ACHN (cell line): ENCODE measurements around the gene WDFY3.

Experiments used
- DNase-seq: peaks from one replicate; pipeline ENCODE4 v3.0.0-alpha.2; 2015
- in situ Hi-C: cut with HindIII; loops from 2 replicates; pipeline ENCODE4 v1.10.0; 2017; ENCODE audit warnings: low sequenced_read_pairs, low pct_ligation_motif_present, low pct_unique_long_range_greater_than_20kb

Gene WDFY3

GRCh38 chr4:84916227-84916626 is 50.3 kb downstream of the WDFY3 start:
- in situ Hi-C loops = no loop called here
- DNase-seq = no peak

- no peak for DNase-seq
- in situ Hi-C loops = no loop called here
Observed at GRCh38 chr4:84915396-84915780, 51.1 kb downstream of the WDFY3 start.

GRCh38 chr4:84914686-84915395 is 51.6 kb downstream of the WDFY3 start:
- DNase-seq = no peak
- in situ Hi-C loops = no loop called here

GRCh38 chr4:84913176-84913575 is 53.3 kb downstream of the WDFY3 start:
- in situ Hi-C loops = no loop called here
- no peak for DNase-seq

GRCh38 chr4:84912741-84913140 is 53.7 kb downstream of the WDFY3 start:
- in situ Hi-C loops = no loop called here
- DNase-seq = no peak

- in situ Hi-C loops = no loop called here
- no peak for DNase-seq
Observed at GRCh38 chr4:84908876-84909275, 57.6 kb downstream of the WDFY3 start.

- no peak for DNase-seq
- in situ Hi-C loops = no loop called here
Observed at GRCh38 chr4:84907145-84907544, 59.3 kb downstream of the WDFY3 start.

- DNase-seq = no peak
Observed at GRCh38 chr4:84905646-84906045, 60.8 kb downstream of the WDFY3 start.

GRCh38 chr4:84901740-84902281 is 64.7 kb downstream of the WDFY3 start:
- DNase-seq = no peak
- in situ Hi-C loops = no loop called here

More at GRCh38 chr4:84905646-84906045, 60.8 kb downstream of the WDFY3 start:
- in situ Hi-C loops = no loop called here

- in situ Hi-C loops = no loop called here
- no peak for DNase-seq
Observed at GRCh38 chr4:84901173-84901572, 65.3 kb downstream of the WDFY3 start.

- in situ Hi-C loops = no loop called here
- no peak for DNase-seq
Observed at GRCh38 chr4:84899616-84900015, 66.9 kb downstream of the WDFY3 start.

GRCh38 chr4:84897516-84897915 is 69.0 kb downstream of the WDFY3 start:
- in situ Hi-C loops = no loop called here
- DNase-seq = no peak

- no peak for DNase-seq
- in situ Hi-C loops = no loop called here
Observed at GRCh38 chr4:84895283-84895682, 71.2 kb downstream of the WDFY3 start.

GRCh38 chr4:84894621-84895020 is 71.9 kb downstream of the WDFY3 start:
- no peak for DNase-seq
- in situ Hi-C loops = no loop called here

GRCh38 chr4:84892950-84893349 is 73.5 kb downstream of the WDFY3 start:
- in situ Hi-C loops = no loop called here
- DNase-seq = no peak

- DNase-seq = no peak
- in situ Hi-C loops = no loop called here
Observed at GRCh38 chr4:84887824-84888223, 78.7 kb downstream of the WDFY3 start.

GRCh38 chr4:84879651-84880200 is 86.8 kb downstream of the WDFY3 start:
- DNase-seq = no peak
- in situ Hi-C loops = no loop called here

- in situ Hi-C loops = no loop called here
- DNase-seq = no peak
Observed at GRCh38 chr4:84878546-84878945, 87.9 kb downstream of the WDFY3 start.

- DNase-seq = peak; percentile 61
- in situ Hi-C loops = no loop called here
Observed at GRCh38 chr4:84878090-84878489, 88.4 kb downstream of the WDFY3 start.
